GM19240 (cell line): ENCODE results near the gene RINL.

Source experiments
- DNase-seq: peaks from one replicate; pipeline ENCODE4 v3.0.0; 2011; ENCODE audit warnings: low spot score; ENCODE audit not compliant: insufficient read length

Gene RINL

GRCh38 chr19:38849860-38850435 is 28.1 kb downstream of the RINL start, which contains the start of gene HNRNPL:
HNRNPL (minus strand) TSS chr19:38849986; CDS start chr19:38849966, 20 bp downstream.
- DNase-seq: peak; percentile 58

DNA sequence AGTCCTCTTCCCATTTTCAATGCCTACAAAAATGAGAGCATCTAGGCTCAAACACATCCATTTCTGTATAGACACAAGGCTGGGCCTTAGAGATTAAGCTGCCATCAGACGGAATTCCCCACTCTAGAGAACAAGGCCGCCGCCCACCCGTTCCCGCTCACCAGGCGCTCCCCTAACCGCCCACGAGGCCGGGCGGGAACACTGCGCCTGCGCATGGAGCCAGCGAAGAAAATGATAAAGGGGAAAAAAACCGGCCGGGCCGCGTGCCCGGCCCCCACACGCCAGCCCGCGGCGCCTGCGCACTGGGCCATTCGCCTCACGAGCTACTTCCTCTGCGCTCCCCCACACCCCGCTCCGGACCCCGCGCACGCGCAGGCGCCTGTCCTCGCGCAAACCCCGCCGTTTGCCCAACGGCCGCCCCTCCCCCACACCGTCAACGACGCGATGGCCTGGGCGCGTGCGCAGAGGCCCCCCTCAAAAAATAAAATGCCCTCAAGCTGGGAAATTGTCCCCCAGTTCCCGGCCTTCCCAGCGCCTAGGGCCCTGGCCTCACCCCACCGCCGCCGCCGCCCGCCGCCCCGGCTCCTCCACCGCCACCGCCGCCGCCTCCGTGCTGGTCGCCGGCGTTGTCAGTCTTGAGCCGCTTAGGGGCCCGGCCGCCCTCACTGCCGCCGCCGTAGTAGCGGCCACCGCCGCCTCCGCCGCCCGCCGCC is 28.8 kb downstream of the RINL start:
- DNase-seq: peak; percentile 90

DNA sequence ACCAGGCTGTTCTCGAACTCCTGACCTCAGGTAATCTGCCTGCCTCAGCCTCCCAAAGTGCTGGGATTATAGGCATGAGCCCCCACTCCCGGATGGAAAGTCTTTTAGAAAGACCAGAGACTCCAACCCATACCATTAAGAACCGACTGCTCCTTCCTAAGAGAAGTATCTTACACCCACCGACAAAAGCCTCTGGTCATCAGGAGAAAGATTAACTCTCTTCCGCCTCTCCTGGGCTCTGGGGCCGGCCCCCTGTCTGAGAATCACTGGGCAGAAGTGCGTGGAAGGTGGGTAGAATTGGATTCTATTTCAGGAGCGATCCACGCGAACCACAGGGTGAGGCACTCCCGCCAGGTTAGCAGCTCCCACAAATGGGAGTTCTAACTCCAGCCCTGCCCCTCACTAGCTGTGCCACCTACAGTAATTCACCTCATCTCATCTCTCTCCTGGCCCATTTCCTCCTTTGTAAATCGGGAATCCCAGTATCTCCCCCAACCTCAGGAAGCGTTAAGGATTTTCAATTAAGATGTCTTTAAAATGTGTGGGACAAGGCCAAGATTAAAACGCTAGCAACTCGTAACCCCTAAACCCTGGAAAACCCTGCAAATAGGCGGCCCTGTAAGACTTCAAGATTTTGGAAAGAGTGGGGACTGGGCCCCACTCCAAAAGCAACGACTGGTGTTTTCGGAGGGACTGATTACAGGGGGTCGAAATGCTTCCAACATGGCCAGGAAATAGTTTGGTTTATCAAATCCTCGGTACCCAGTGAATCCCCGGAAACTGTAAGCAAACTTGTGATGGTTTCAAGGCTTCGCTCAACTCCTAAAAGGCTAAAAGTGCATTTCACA is 29.6 kb downstream of the RINL start:
- no peak for DNase-seq

DNA sequence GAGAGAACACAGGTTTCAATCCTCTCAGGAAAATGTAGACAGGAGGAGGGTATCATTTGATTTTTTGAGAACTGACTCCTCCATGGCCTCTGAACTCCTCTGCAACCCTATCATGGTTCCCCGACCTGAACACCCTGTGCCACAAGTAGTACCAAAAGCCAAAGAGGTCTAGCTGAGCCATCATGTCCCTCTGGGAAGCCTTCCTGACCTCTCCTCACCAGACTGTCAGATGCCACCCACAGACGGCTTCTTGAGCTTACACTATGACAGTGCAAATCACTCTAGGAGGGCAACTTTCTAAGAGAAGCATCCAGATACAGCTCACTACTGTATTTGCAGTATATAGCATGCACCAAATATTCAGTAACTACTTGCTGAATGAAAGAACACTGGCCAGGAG is 32.0 kb downstream of the RINL start:
- DNase-seq: no peak

GRCh38 chr19:38845374-38846024 is 32.6 kb downstream of the RINL start:
- no peak for DNase-seq

DNA sequence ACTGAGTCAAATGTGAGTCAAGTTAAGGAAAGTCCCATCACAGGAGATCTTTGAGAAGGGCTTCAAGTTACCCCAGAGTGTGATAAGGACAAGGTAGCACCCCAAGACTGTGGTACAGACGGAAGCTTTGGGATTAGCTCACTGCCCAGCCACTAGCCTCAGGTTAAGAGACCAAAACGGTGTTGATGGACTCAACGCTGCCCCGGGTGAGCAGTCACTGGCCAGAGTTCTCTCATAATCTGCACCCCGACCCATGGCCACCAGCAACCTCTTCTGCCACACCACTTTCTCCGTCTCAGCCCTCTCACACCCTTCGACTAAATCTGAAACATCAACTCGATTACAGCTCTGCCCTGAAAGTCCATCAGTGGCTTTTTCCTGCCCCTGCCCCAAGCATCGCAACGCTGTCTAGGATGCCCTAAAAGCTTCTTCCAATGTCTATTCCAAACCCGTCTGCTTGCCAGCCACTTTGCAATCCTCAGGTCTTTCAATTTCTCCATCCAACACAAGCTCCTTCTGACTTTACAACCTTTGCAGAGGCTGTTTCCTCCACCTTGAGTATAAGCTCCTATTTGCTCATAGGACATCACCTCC is 33.9 kb downstream of the RINL start:
- DNase-seq: no peak

GRCh38 chr19:38843175-38843758 is 34.8 kb downstream of the RINL start:
- no peak for DNase-seq

GRCh38 chr19:38842439-38843174 is 35.5 kb downstream of the RINL start:
- no peak for DNase-seq

- no peak for DNase-seq
Observed at GRCh38 chr19:38841787-38842438, 36.2 kb downstream of the RINL start.

DNA sequence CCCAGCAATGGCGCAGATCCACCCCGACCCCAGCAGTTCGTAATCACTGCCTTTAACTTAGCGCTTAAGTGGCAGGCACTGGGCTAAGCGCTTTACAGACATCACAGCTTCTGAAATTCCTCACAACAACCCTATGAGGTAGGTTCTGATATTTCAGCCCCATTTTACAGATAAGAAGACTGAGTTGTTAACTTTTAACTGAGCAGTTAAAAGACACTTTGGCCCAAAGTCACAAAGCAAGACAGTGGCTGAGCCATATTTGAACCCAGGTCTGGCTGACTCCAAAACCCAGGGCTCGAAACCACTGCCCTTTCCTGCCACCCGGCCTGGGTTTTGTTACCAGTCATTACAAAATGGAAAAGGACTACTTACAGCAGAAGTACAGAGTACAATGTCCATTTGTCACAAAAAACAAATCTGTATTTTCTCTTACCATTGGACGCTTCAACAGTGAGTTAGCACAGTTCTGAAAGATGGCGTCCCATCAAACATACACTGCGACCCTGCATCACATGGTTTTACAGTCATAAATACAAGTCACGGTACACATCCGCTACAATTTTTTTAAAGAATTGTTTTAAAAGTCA is 36.8 kb downstream of the RINL start:
- DNase-seq: no peak

- no peak for DNase-seq
Observed at GRCh38 chr19:38840583-38840968, 37.5 kb downstream of the RINL start.

- no peak for DNase-seq
Observed at GRCh38 chr19:38839816-38840582, 38.1 kb downstream of the RINL start.

DNA sequence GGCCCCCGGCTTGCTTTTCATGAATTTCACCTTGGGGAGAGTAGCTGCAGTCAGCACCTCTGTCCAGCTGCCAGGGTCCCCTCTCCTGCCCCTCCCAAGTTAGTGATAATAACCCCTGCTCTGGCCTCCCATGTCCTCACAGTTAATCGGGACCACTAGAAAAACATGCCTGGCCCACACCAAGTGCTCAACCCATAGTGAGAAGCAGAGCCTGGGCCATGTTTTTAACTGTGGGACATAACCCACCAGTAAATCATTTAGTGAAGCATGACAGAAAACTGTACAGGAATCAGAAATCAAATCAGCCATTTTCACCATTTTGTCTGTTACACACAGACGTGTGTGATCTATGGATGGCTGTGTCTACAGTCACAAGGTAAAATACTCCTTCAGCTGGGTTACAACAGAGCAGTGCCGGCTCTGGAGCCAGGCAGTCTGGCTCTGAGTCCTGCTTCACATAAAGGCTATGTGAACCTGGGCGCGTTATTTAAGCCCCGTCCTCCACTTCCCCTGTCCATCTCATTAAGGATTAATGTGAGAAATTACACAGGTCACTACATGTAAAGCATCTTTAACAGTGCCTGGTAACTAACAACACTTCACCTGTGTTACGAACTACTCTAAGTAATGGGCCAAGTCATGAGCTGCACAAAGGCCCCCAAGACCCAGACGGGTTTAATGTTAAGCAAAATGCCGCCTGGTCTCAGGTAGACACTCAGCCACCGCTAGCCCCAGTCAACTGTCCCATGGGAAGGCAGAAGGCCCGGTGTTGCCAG is 38.9 kb downstream of the RINL start:
- DNase-seq: no peak

- no peak for DNase-seq
Observed at GRCh38 chr19:38838208-38838985, 39.7 kb downstream of the RINL start.

DNA sequence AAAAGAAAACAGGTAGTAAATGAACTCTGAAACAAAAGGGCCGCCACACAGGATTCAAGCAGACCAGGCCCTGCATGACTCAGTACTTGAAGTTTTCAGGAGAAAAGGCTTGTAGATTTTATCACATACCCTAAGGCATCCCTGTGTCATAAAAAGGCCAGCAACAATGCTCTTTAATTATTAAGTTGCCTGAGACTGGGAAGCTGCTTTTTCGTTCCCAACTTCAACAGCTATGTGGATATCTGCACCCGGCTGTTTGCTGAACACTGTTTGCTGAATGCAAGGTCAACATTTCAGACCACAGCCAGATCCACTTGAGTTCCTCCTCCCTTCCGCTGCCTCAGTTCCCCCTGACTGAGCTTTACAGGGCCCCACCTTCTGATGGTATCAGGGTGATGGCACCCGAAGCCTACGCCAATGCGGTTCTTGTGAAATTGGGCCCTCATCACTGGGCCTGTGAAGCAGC is 40.4 kb downstream of the RINL start:
- DNase-seq: no peak

GRCh38 chr19:38836983-38837626 is 41.0 kb downstream of the RINL start:
- DNase-seq: no peak
